ENCODE measurements around the gene EXOG.
A peak's percentile ranks its signal among the peaks of the same experiment; 100 is the strongest.

The EXOG gene

DNA sequence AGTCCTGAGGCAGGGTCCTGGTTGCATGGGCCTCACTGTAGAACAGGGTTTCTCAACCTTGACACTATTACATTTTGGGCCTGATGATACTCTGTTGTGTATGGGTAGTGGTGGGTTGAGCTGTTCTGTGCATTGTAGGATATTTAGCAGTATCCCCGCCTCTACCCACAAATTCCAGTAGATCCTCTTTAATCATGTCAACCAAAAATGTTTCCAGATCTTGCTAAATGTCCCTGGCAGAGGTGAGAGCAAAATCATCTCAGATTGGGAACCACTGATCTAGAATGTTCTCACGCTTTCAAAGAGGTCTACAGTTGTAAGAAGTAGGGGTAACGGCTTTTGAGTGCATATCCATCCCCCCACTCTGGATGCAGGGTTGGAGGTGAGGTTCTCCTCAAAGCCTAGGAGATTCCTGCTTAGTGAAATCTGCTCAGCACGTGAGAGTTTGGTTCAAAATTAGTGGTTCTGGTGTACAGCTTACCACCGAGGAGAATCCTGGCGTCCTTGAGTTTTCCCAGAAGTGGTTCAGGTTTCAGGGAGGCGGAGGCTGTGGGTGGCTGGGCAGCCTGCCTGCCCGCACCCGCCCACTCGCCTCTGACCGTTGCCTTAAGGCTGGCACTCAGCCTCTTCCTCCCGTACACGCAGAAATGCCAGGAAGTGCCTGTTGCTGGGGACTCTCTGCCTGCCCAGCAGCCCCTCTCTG lies 37.2 kb upstream of the EXOG start:
- Histone ChIP-seq H3K36me3 (ENCODE audit: insufficient read depth, low read length) (no peaks in the 10 kb centered on the region), H3K27me3 (ENCODE audit: control insufficient read depth, insufficient read depth, low read length) (no peaks in the 10 kb centered on the region), H3K4me2 (ENCODE audit: low read length) (peak overlapping the region; percentile 86), H3K4me1 (ENCODE audit: control insufficient read depth, insufficient read depth, low read length) (peaks cover 37% of the 10 kb centered on the region), H3K9me3 (replicated peaks; ENCODE audit: low read length) (no peaks in the 10 kb centered on the region), H3K9ac (ENCODE audit: low read depth, low read length) (peak overlapping the region; percentile 23), H3K4me3 (ENCODE audit: low read length) (peak overlapping the region; percentile 65)

DNA sequence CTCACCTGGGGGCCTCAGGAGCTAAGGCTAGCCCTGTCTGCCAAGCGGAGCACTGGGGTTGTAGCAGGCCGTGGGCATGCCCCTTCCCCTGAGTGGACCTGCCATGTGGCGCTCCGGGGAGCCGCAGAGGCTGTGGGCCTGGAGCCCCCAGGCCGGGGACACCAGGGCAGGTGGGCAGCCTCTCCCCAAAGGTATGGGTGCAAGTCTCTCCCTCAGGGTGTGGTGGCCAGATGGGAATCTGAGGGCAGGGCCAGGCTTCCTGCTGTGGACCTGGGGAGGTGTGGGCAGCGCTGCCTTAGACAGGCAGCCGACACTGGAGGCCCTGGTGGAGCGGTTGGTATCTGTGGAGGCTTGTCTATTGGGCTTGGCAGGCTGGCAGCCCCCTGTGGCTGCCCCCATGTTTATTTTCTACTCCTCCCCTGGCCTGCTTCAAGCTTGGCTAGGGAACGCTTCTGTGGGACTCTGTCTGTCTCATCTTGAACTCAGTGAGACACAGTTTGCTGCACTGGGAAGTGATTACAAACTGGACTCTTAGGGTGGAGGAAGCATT lies 36.6 kb upstream of the EXOG start:
- peak overlapping the region; percentile 86 for H3K4me2 ChIP-seq (ENCODE audit: low read length)
- H3K4me1 ChIP-seq (ENCODE audit: control insufficient read depth, insufficient read depth, low read length) = peaks cover 36% of the 10 kb centered on the region
- H3K9me3 ChIP-seq (replicated peaks; ENCODE audit: low read length) = no peaks in the 10 kb centered on the region
- peak overlapping the region; percentile 65 for H3K4me3 ChIP-seq (ENCODE audit: low read length)
- H3K9ac ChIP-seq (ENCODE audit: low read depth, low read length) = peak overlapping the region; percentile 23
- no peaks in the 10 kb centered on the region for H3K36me3 ChIP-seq (ENCODE audit: insufficient read depth, low read length)
- no peaks in the 10 kb centered on the region for H3K27me3 ChIP-seq (ENCODE audit: control insufficient read depth, insufficient read depth, low read length)

GRCh38 chr3:38460377-38461270 lies 35.5 kb upstream of the EXOG start:
- H3K27me3 ChIP-seq (ENCODE audit: control insufficient read depth, insufficient read depth, low read length) = no peaks in the 10 kb centered on the region
- H3K9ac ChIP-seq (ENCODE audit: low read depth, low read length) = no peak overlapping the region
- no peaks in the 10 kb centered on the region for H3K36me3 ChIP-seq (ENCODE audit: insufficient read depth, low read length)
- H3K4me3 ChIP-seq (ENCODE audit: low read length) = no peak overlapping the region
- H3K4me1 ChIP-seq (ENCODE audit: control insufficient read depth, insufficient read depth, low read length) = peaks cover 30% of the 10 kb centered on the region
- no peak overlapping the region for H3K4me2 ChIP-seq (ENCODE audit: low read length)
- H3K9me3 ChIP-seq (replicated peaks; ENCODE audit: low read length) = no peaks in the 10 kb centered on the region

DNA sequence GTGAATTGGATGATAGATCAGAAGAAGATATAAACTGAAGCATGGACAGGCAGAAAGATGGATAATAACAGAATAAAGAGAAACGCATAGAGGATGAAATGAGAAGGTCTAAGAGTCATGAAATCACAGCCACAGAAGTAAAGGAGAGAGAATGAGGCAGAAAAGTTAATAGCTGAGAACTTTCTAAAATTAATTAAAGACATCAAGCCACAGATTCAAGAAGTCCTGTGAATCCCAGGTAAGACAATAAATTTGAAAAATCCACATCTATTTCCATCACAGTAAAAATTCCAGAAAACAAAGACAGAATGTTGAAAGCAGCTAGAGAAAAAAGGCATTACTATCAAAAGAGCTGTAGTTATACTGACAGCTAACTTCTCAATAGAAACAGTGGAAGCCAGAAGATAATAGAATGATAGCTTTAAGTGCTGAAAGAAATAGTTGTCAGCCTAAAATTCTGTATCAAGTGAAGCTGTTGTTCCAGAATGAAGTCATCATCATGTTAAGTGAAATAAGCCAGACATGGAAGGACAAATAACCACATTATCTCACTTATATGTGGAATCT lies 30.5 kb upstream of the EXOG start:
- no peaks in the 10 kb centered on the region for H3K27me3 ChIP-seq (ENCODE audit: control insufficient read depth, insufficient read depth, low read length)
- H3K36me3 ChIP-seq (ENCODE audit: insufficient read depth, low read length) = no peaks in the 10 kb centered on the region
- H3K4me2 ChIP-seq (ENCODE audit: low read length) = no peak overlapping the region
- no peak overlapping the region for H3K9ac ChIP-seq (ENCODE audit: low read depth, low read length)
- H3K4me1 ChIP-seq (ENCODE audit: control insufficient read depth, insufficient read depth, low read length) = peaks cover 3% of the 10 kb centered on the region
- H3K9me3 ChIP-seq (replicated peaks; ENCODE audit: low read length) = peaks cover 6% of the 10 kb centered on the region
- no peak overlapping the region for H3K4me3 ChIP-seq (ENCODE audit: low read length)

GRCh38 chr3:38468765-38469164 lies 27.4 kb upstream of the EXOG start:
- H3K27me3 ChIP-seq (ENCODE audit: control insufficient read depth, insufficient read depth, low read length) = no peaks in the 10 kb centered on the region
- no peaks in the 10 kb centered on the region for H3K4me1 ChIP-seq (ENCODE audit: control insufficient read depth, insufficient read depth, low read length)
- H3K4me3 ChIP-seq (ENCODE audit: low read length) = no peak overlapping the region
- H3K9me3 ChIP-seq (replicated peaks; ENCODE audit: low read length) = peaks cover 6% of the 10 kb centered on the region
- no peaks in the 10 kb centered on the region for H3K36me3 ChIP-seq (ENCODE audit: insufficient read depth, low read length)
- no peak overlapping the region for H3K9ac ChIP-seq (ENCODE audit: low read depth, low read length)
- no peak overlapping the region for H3K4me2 ChIP-seq (ENCODE audit: low read length)

GRCh38 chr3:38469852-38470251 lies 26.3 kb upstream of the EXOG start:
- Histone ChIP-seq H3K4me1 (ENCODE audit: control insufficient read depth, insufficient read depth, low read length) (no peaks in the 10 kb centered on the region), H3K4me2 (ENCODE audit: low read length) (no peak overlapping the region), H3K9ac (ENCODE audit: low read depth, low read length) (no peak overlapping the region), H3K9me3 (replicated peaks; ENCODE audit: low read length) (peaks cover 6% of the 10 kb centered on the region), H3K36me3 (ENCODE audit: insufficient read depth, low read length) (no peaks in the 10 kb centered on the region), H3K27me3 (ENCODE audit: control insufficient read depth, insufficient read depth, low read length) (no peaks in the 10 kb centered on the region), H3K4me3 (ENCODE audit: low read length) (no peak overlapping the region)

GRCh38 chr3:38471260-38471857 lies 24.8 kb upstream of the EXOG start:
- Histone ChIP-seq H3K4me3 (ENCODE audit: low read length) (no peak overlapping the region), H3K9ac (ENCODE audit: low read depth, low read length) (no peak overlapping the region), H3K4me1 (ENCODE audit: control insufficient read depth, insufficient read depth, low read length) (no peaks in the 10 kb centered on the region)

DNA sequence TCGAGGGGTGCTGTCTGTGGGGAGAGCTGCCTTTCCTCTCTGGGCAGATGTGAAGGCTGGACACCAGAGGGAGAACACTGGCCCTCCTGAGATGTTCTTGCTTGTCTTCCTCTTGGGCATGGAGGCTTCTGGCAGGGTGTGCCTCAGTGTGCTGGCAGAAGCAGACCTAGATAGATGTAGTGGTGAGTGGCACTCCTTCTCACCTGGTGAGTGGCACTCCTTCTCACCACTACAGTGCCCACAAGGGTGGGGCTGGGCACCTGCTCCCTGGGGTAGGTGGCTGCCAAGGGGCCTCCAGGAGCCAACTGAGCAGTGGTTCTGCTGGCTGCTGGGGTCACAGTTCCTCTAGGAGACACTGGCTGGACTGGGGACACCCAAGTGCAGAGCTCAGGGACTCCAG lies 23.8 kb upstream of the EXOG start:
- Histone ChIP-seq H3K4me1 (ENCODE audit: control insufficient read depth, insufficient read depth, low read length) (no peaks in the 10 kb centered on the region), H3K4me2 (ENCODE audit: low read length) (no peak overlapping the region), H3K9me3 (replicated peaks; ENCODE audit: low read length) (peaks cover 6% of the 10 kb centered on the region), H3K27me3 (ENCODE audit: control insufficient read depth, insufficient read depth, low read length) (no peaks in the 10 kb centered on the region), H3K4me3 (ENCODE audit: low read length) (no peak overlapping the region), H3K36me3 (ENCODE audit: insufficient read depth, low read length) (no peaks in the 10 kb centered on the region), H3K9ac (ENCODE audit: low read depth, low read length) (no peak overlapping the region)

More at GRCh38 chr3:38471260-38471857, 24.8 kb upstream of the EXOG start:
- Histone ChIP-seq H3K9me3 (replicated peaks; ENCODE audit: low read length) (peaks cover 6% of the 10 kb centered on the region), H3K4me2 (ENCODE audit: low read length) (no peak overlapping the region), H3K36me3 (ENCODE audit: insufficient read depth, low read length) (no peaks in the 10 kb centered on the region), H3K27me3 (ENCODE audit: control insufficient read depth, insufficient read depth, low read length) (no peaks in the 10 kb centered on the region)

DNA sequence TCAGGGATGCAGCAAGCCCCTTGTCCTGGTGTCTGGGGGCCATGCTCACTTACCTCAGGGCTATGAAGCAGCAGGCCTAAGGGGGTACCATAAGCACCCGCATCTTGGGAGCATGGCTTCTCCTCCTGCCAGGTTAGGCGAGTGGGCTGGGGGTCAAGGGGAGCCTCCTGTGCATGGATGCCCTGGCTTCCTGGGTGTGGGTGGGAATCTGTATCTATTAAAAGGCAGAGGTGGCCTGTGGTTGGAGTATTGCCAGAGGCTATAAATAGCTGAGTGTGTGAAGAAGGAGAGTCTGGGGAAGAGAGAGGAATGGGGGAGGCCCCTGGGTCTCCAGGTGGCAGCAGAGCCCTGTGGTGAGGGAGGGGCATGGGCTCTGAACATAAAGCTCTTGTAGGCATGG lies 22.9 kb upstream of the EXOG start:
- H3K4me1 ChIP-seq (ENCODE audit: control insufficient read depth, insufficient read depth, low read length) = no peaks in the 10 kb centered on the region
- no peak overlapping the region for H3K4me2 ChIP-seq (ENCODE audit: low read length)
- H3K36me3 ChIP-seq (ENCODE audit: insufficient read depth, low read length) = no peaks in the 10 kb centered on the region
- no peak overlapping the region for H3K9ac ChIP-seq (ENCODE audit: low read depth, low read length)
- H3K27me3 ChIP-seq (ENCODE audit: control insufficient read depth, insufficient read depth, low read length) = no peaks in the 10 kb centered on the region
- no peak overlapping the region for H3K4me3 ChIP-seq (ENCODE audit: low read length)
- peaks cover 6% of the 10 kb centered on the region for H3K9me3 ChIP-seq (replicated peaks; ENCODE audit: low read length)

- no peak overlapping the region for H3K9ac ChIP-seq (ENCODE audit: low read depth, low read length)
- no peaks in the 10 kb centered on the region for H3K27me3 ChIP-seq (ENCODE audit: control insufficient read depth, insufficient read depth, low read length)
- peaks cover 5% of the 10 kb centered on the region for H3K36me3 ChIP-seq (ENCODE audit: insufficient read depth, low read length)
- peaks cover 3% of the 10 kb centered on the region for H3K9me3 ChIP-seq (replicated peaks; ENCODE audit: low read length)
- H3K4me2 ChIP-seq (ENCODE audit: low read length) = no peak overlapping the region
- H3K4me3 ChIP-seq (ENCODE audit: low read length) = no peak overlapping the region
- H3K4me1 ChIP-seq (ENCODE audit: control insufficient read depth, insufficient read depth, low read length) = no peaks in the 10 kb centered on the region
Measured at GRCh38 chr3:38474928-38475605, 21.1 kb upstream of the EXOG start.

- H3K9ac ChIP-seq (ENCODE audit: low read depth, low read length) = no peak overlapping the region
- no peaks in the 10 kb centered on the region for H3K27me3 ChIP-seq (ENCODE audit: control insufficient read depth, insufficient read depth, low read length)
- H3K36me3 ChIP-seq (ENCODE audit: insufficient read depth, low read length) = peaks cover 5% of the 10 kb centered on the region
- no peak overlapping the region for H3K4me2 ChIP-seq (ENCODE audit: low read length)
- H3K4me3 ChIP-seq (ENCODE audit: low read length) = no peak overlapping the region
- H3K4me1 ChIP-seq (ENCODE audit: control insufficient read depth, insufficient read depth, low read length) = no peaks in the 10 kb centered on the region
- H3K9me3 ChIP-seq (replicated peaks; ENCODE audit: low read length) = no peaks in the 10 kb centered on the region
Measured at GRCh38 chr3:38475716-38476115, 20.4 kb upstream of the EXOG start.
